GM12878 (cell line): ENCODE data around the gene DYTN. TPM values are rescaled to one million over a fixed set of nuclear protein-coding genes. Genes with fewer than 3 reads are reported as not detected.

Source experiments
- ATAC-seq: fragments of 200-7000 bp; cut with Tn5 transposase; 3 replicates; pipeline ENCODE4 v1.9.1; 2020; ENCODE audit warnings: mild to moderate bottlenecking, moderate library complexity
- BruUV-seq: library from RNA; stranded (reverse); fragments of 400-500 nt; replicated peaks from 2 replicates; lab custom pipeline; 2021; lab: Mats Ljungman, UMichigan
- CTCF ChIA-PET: fragments of 300-600 bp; sonication (Branson Sonifier 250); formaldehyde crosslinking; extraction: SDS; loops from one replicate; lab custom pipeline; 2021; ENCODE audit warnings: inconsistent platforms; lab: Yijun Ruan, JAX
- POLR2A ChIA-PET: fragments of 350-600 bp; formaldehyde crosslinking; extraction: SDS; loops from one replicate; lab custom pipeline; 2021; ENCODE audit warnings: inconsistent platforms; lab: Charles Lee
- RAD21 ChIA-PET: fragments of 300-600 bp; sonication (Branson Sonifier 250); formaldehyde crosslinking; loops from one replicate; lab custom pipeline; 2023; ENCODE audit warnings: antibody characterized with exemption; ENCODE audit not compliant: unreplicated experiment; lab: Charles Lee
- SMC1A ChIA-PET: fragments of 300-600 bp; sonication (Branson Sonifier 250); formaldehyde crosslinking; loops from one replicate; lab custom pipeline; 2023; ENCODE audit not compliant: unreplicated experiment, uncharacterized antibody; lab: Charles Lee
- DNase-seq: peaks from one replicate; pipeline ENCODE4 v3.0.0-alpha.2; 2011; ENCODE audit warnings: low read depth, low spot score
- FAIRE-seq: peaks from 3 replicates; lab custom pipeline; 2011; peaks lifted over from hg19 to GRCh38; lab: Jason Lieb, UNC
- H2AFZ ChIP-seq: 2 replicates; pipeline ENCODE4 v1.6.0; 2011; ENCODE audit warnings: low read depth, low read length, control low read depth; ENCODE audit not compliant: control insufficient read depth
- H3K27ac ChIP-seq: 2 replicates; pipeline ENCODE4 v1.5.1; 2011; ENCODE audit warnings: control low read depth; ENCODE audit not compliant: control insufficient read depth, insufficient read depth
- H3K27me3 ChIP-seq, 2 experiments: replicated peaks in 1 of 2; 2 replicates each; pipeline versions ENCODE4 v1.6.0 to v1.6.1; 2011; ENCODE audit warnings: low read length in 1 of 2; ENCODE audit not compliant: control insufficient read depth in 2 of 2, insufficient read depth in 2 of 2
- H3K36me3 ChIP-seq, 2 experiments: 2 replicates each; pipeline ENCODE4 v1.5.1; 2011; ENCODE audit warnings: low read length in 1 of 2; ENCODE audit not compliant: control insufficient read depth in 2 of 2, insufficient read depth in 2 of 2
- H3K4me1 ChIP-seq: 2 replicates; pipeline ENCODE4 v1.6.1; 2011; ENCODE audit warnings: mild to moderate bottlenecking, low read length, moderate library complexity, mixed read lengths; ENCODE audit not compliant: control insufficient read depth, insufficient read depth
- H3K4me2 ChIP-seq: 2 replicates; pipeline ENCODE4 v1.6.0; 2011; ENCODE audit warnings: control low read depth; ENCODE audit not compliant: control insufficient read depth, insufficient read depth
- H3K4me3 ChIP-seq: fragments of 200-600 bp; sonication (generic); 2 replicates; pipeline ENCODE4 v1.5.1; 2016
- H3K79me2 ChIP-seq: 2 replicates; pipeline ENCODE4 v1.6.0; 2011; ENCODE audit warnings: low read length; ENCODE audit not compliant: control insufficient read depth, insufficient read depth
- H3K9ac ChIP-seq: 2 replicates; pipeline ENCODE4 v1.8.0; 2011; ENCODE audit warnings: low read length, control low read depth, mixed read lengths; ENCODE audit not compliant: control insufficient read depth, insufficient read depth
- H3K9me3 ChIP-seq: replicated peaks from 3 replicates; pipeline ENCODE4 v1.5.1; 2011; ENCODE audit warnings: mild to moderate bottlenecking, low read length; ENCODE audit not compliant: control insufficient read depth, insufficient read depth
- H4K20me1 ChIP-seq: 2 replicates; pipeline ENCODE4 v1.6.0; 2011; ENCODE audit not compliant: control insufficient read depth, insufficient read depth
- CTCF ChIP-seq, 3 experiments: IDR thresholded peaks in 2 of 3; conservative IDR thresholded peaks in 1 of 3; 2 replicates each; pipeline ENCODE4 v1.5.1; 2011; ENCODE audit warnings: low read depth in 3 of 3, low read length in 3 of 3, mild to moderate bottlenecking in 3 of 3, control low read depth in 2 of 3, moderate library complexity in 2 of 3, inconsistent platforms in 1 of 3, mixed read lengths in 1 of 3; ENCODE audit not compliant: control insufficient read depth in 2 of 3, insufficient read depth in 1 of 3; ENCODE audit errors: extremely low read depth in 1 of 3
- RAD21 ChIP-seq: IDR thresholded peaks from 2 replicates; pipeline ENCODE4 v1.6.1; 2011; ENCODE audit warnings: mild to moderate bottlenecking, low read depth, low read length, moderate library complexity; ENCODE audit not compliant: insufficient read depth
- SMC3 ChIP-seq: IDR thresholded peaks from 2 replicates; pipeline ENCODE4 v1.6.1; 2011; ENCODE audit warnings: low read length, improper control_type of control experiment, borderline replicate concordance
- ZNF687 ChIP-seq: fragments of 450-650 bp; IDR thresholded peaks from 2 replicates; pipeline ENCODE4 v1.6.1; 2017; ENCODE audit warnings: mild to moderate bottlenecking, moderate library complexity
- WGBS: methylation state at CpG from one replicate; pipeline ENCODE4 v1.1.6; 2016; ENCODE audit warnings: low lambda C conversion rate; ENCODE audit not compliant: insufficient replicate concordance, insufficient coverage; ENCODE audit errors: missing lambda C conversion rate; 5-methylcytosine and 5-hydroxymethylcytosine counted together
- in situ Hi-C: fragments of 300-500 bp; cut with MboI; formaldehyde crosslinking; loops from 9 replicates; pipeline ENCODE4 v1.14.3; 2018; ENCODE audit warnings: mixed read lengths
- intact Hi-C: fragments of 100-400 bp; cut with micrococcal nuclease; formaldehyde crosslinking; loops from one replicate; pipeline ENCODE4 v1.14.2; 2022; ENCODE audit not compliant: unreplicated experiment
- polyA plus RNA-seq, 11 experiments: library from polyadenylated mRNA; depleted of rRNA in 4 of 11; unstranded in 6 of 11; stranded (reverse) in 5 of 11; fragments of >200 nt; fragmentation: Nextera tagmentation in 4 of 11; fragmentation: Illumina TruSeq in 1 of 11; extraction: Ambion mirVana in 4 of 11; extraction: Trizol in 1 of 11; gene quantifications; 1 replicate in 1 of 11; 2 replicates in 10 of 11; pipeline versions ENCODE4 v1.2.1 to v1.2.3, GENCODE V29; 2011 to 2016; ENCODE audit warnings: inconsistent platforms in 2 of 11, missing spikeins in 2 of 11, low read depth in 1 of 11
- total RNA-seq, 4 experiments: library from RNA; depleted of rRNA in 3 of 4; stranded (reverse); fragments of >200 nt in 3 of 4; fragmentation: Illumina TruSeq in 1 of 4; extraction: Trizol in 1 of 4; gene quantifications; 2 replicates each; pipeline versions ENCODE4 v1.2.1 to v1.2.3, GENCODE V29; 2013 to 2021

DYTN gene
- total and polyA plus RNA-seq, 10 of the 15 experiments (the other 5 are each of a cell fraction or from before 2014, with no cell fraction given), result 0.02 to 0.32 (median 0.09) TPM; not detected in 3

- DNase-seq (peak; percentile 24), FAIRE-seq (peak; percentile 97), ATAC-seq (peak; percentile 84)
- H3K9me3 ChIP-seq, result no peaks in the 10 kb centered on the region
- no peaks in the 10 kb centered on the region for H3K4me1 ChIP-seq
- no peaks in the 10 kb centered on the region for H3K79me2 ChIP-seq
- in situ Hi-C loops (loop anchor here (5.0 to 10.0 kb wide), 2 partner anchors 91 to 779 kb away; no protein-coding TSS in a partner anchor), intact Hi-C loops (loop anchor here (1.0 to 10.0 kb wide), 5 partner anchors 88 to 780 kb away; no protein-coding TSS in a partner anchor)
- H3K36me3 ChIP-seq, result no peaks in the 10 kb centered on the region
- POLR2A ChIA-PET, result no interaction called here
- peak; percentile 94 for TF ChIP-seq RAD21
- TF ChIP-seq CTCF (IDR thresholded peaks at IDR 0.05 in 2 of 3, conservative IDR thresholded peaks at IDR 0.05 in 1 of 3; ENCODE audit: control insufficient read depth in 2 of 3, extremely low read depth in 1 of 3, insufficient read depth in 1 of 3, low read depth in 3 of 3, low read length in 3 of 3), result peak; percentile 41 to 77 (median 61); a peak in 5 of 6 replicates
- TF ChIP-seq SMC3, result peak; percentile 81
- TF ChIP-seq ZNF687, result no peak
- no peak overlapping the region for H3K9ac ChIP-seq
- CTCF ChIA-PET, result interaction anchor here (0.7 to 4.0 kb wide), 7 partner anchors 11 to 779 kb away, joined by 3 to 22 read pairs (median 8); no protein-coding TSS in a partner anchor
- RAD21 ChIA-PET, result interaction anchor here (1.1 to 1.3 kb wide), 2 partner anchors 79 to 1362 kb away, joined by 3 read pairs; no protein-coding TSS in a partner anchor
- SMC1A ChIA-PET, result interaction anchor here (0.8 kb wide), 1 partner anchor 1244 kb away, joined by 3 read pairs; no protein-coding TSS in a partner anchor
- no peak overlapping the region for H2AFZ ChIP-seq
- H3K4me2 ChIP-seq, result no peak overlapping the region
- no TSS peak for BruUV-seq
- no peak overlapping the region for H3K27ac ChIP-seq
- no peaks in the 10 kb centered on the region for H4K20me1 ChIP-seq
- no peaks in the 10 kb centered on the region for H3K27me3 ChIP-seq
- 19% methylated on average over 5 of the region's 5 CpGs for WGBS
- no peak overlapping the region for H3K4me3 ChIP-seq
Measured at GRCh38 chr2:206693399-206694137, 24.6 kb downstream of the DYTN start.
